Stomach (tissue), 9 donors: ENCODE data around the gene TCERG1. TPM values are rescaled to one million over a fixed set of nuclear protein-coding genes. Genes with fewer than 3 reads are reported as not detected.

Experiments
- DNase-seq, 2 donors: peaks; one replicate each; pipeline versions ENCODE4 v3.0.0 to v3.0.0-alpha.2; 2013 to 2019
- H3K27ac ChIP-seq, 5 donors: fragments of 200-600 bp in 4 of 5; sonication (generic) in 4 of 5; one replicate each; pipeline ENCODE4 v1.5.1; 2013 to 2019; ENCODE audit warnings: mild to moderate bottlenecking in 1 of 5, moderate library complexity in 1 of 5
- H3K27me3 ChIP-seq, 3 donors: fragments of 200-600 bp; sonication (generic); one replicate each; pipeline ENCODE4 v1.5.1; 2017 to 2019; ENCODE audit warnings: mixed run types in 1 of 3
- H3K36me3 ChIP-seq, 4 donors: fragments of 200-600 bp; sonication (generic); 1 replicate in 3 of 4; 2 replicates in 1 of 4; pipeline ENCODE4 v1.5.1; 2016 to 2019
- H3K4me1 ChIP-seq, 4 donors: fragments of 200-600 bp; sonication (generic); one replicate each; pipeline ENCODE4 v1.5.1; 2016 to 2019
- H3K4me3 ChIP-seq, 4 donors: fragments of 200-600 bp; sonication (generic) in 3 of 4; one replicate each; pipeline ENCODE4 v1.5.1; 2016 to 2019; ENCODE audit warnings: mild to moderate bottlenecking in 1 of 4
- H3K9me3 ChIP-seq, 4 donors: fragments of 200-600 bp; sonication (generic); one replicate each; pipeline ENCODE4 v1.5.1; 2016 to 2019
- CTCF ChIP-seq, 7 experiments: fragments of 450-650 bp in 4 of 7; fragments of 200-600 bp in 3 of 7; sonication (generic) in 3 of 7; IDR thresholded peaks; one replicate each; pipeline ENCODE4 v1.5.1; 2016 to 2019; ENCODE audit warnings: antibody characterized with exemption in 7 of 7, control low read depth in 2 of 7, mild to moderate bottlenecking in 1 of 7
- EP300 ChIP-seq: sonication (generic); formaldehyde crosslinking; IDR thresholded peaks from one replicate; pipeline ENCODE4 v1.6.1; 2017; ENCODE audit warnings: antibody characterized with exemption
- POLR2A ChIP-seq, 4 donors: fragments of 450-650 bp; IDR thresholded peaks; one replicate each; pipeline ENCODE4 v1.6.1; 2016; ENCODE audit warnings: antibody characterized with exemption in 4 of 4, control low read depth in 2 of 4, mild to moderate bottlenecking in 1 of 4, moderate library complexity in 1 of 4
- POLR2AphosphoS5 ChIP-seq, 3 donors: sonication (generic); formaldehyde crosslinking; IDR thresholded peaks; one replicate each; pipeline ENCODE4 v1.6.1; 2016; ENCODE audit warnings: antibody characterized with exemption in 3 of 3
- WGBS, 5 donors: extraction: QIAGEN DNeasy Blood & Tissue Kit in 3 of 5; methylation state at CpG; one replicate each; pipeline versions ENCODE4 v1.1.5 to v1.1.7; 2013 to 2018; 5-methylcytosine and 5-hydroxymethylcytosine counted together
- intact Hi-C: fragments of 100-400 bp; cut with DNase I; formaldehyde crosslinking; loops from one replicate; pipeline ENCODE4 v1.15.1; 2023; ENCODE audit warnings: low total_unique reads
- polyA plus RNA-seq, 3 donors: library from polyadenylated mRNA; stranded (reverse); fragments of 200-250 nt; gene quantifications; one replicate each; pipeline ENCODE4 v1.2.3, GENCODE V29; 2013
- total RNA-seq, 5 donors: library from RNA; depleted of rRNA; stranded (reverse); fragments of >200 nt; gene quantifications; one replicate each; pipeline versions ENCODE4 v1.1.0 to v1.2.3, GENCODE V29; 2014 to 2016
- donor health status: healthy with polysubstance abuse.
- donor health status: Bipolar disorder and iron deficiency.
- donor health status: healthy.

The TCERG1 gene
- total and polyA plus RNA-seq, 8 donors, result 9.9 to 120 (median 58.4) TPM

- intact Hi-C loops, result no loop called here
Observed at GRCh38 chr5:146523698-146524097, 76.6 kb downstream of the TCERG1 start.

GRCh38 chr5:146527785-146528184, 80.7 kb downstream of the TCERG1 start:
- Histone ChIP-seq H3K27me3 (no peaks in the 10 kb centered on the region), H3K27ac (no peak overlapping the region), H3K4me1 (no peaks in the 10 kb centered on the region), H3K4me3 (no peak overlapping the region), H3K36me3 (no peaks in the 10 kb centered on the region), H3K9me3 (no peaks in the 10 kb centered on the region)
- intact Hi-C loops, result no loop called here
- TF ChIP-seq POLR2A (IDR thresholded peaks at IDR 0.05) (no peak), POLR2AphosphoS5 (IDR thresholded peaks at IDR 0.05) (no peak), EP300 (no peak), CTCF (IDR thresholded peaks at IDR 0.05) (no peak)
- DNase-seq, result no peak
- 79 to 89% (median 86%) methylated on average over 3 of the region's 3 CpGs for WGBS, 5 donors

More at GRCh38 chr5:146523698-146524097, 76.6 kb downstream of the TCERG1 start:
- H3K36me3 ChIP-seq, result no peaks in the 10 kb centered on the region
- 75 to 83% (median 78%) methylated on average over 3 of the region's 3 CpGs for WGBS, 5 donors
- H3K9me3 ChIP-seq, result no peaks in the 10 kb centered on the region
- no peak overlapping the region for H3K27ac ChIP-seq
- H3K27me3 ChIP-seq, result peaks cover 0 to 3% (median 0%) of the 10 kb centered on the region in 3 donors
- no peaks in the 10 kb centered on the region for H3K4me1 ChIP-seq
- TF ChIP-seq CTCF (IDR thresholded peaks at IDR 0.05), result no peak
- H3K4me3 ChIP-seq, result no peak overlapping the region
- no peak for DNase-seq

GRCh38 chr5:146528236-146528635, 81.1 kb downstream of the TCERG1 start:
- intact Hi-C loops, result no loop called here
- Histone ChIP-seq H3K9me3 (no peaks in the 10 kb centered on the region), H3K27ac (no peak overlapping the region), H3K36me3 (no peaks in the 10 kb centered on the region), H3K4me3 (no peak overlapping the region), H3K4me1 (no peaks in the 10 kb centered on the region), H3K27me3 (no peaks in the 10 kb centered on the region)
- DNase-seq, result no peak
- WGBS, 5 donors, result 58 to 67% (median 66%) methylated on average over 4 of the region's 4 CpGs
- no peak for TF ChIP-seq CTCF (IDR thresholded peaks at IDR 0.05)
- no peak for TF ChIP-seq POLR2AphosphoS5 (IDR thresholded peaks at IDR 0.05)
- TF ChIP-seq POLR2A (IDR thresholded peaks at IDR 0.05), result no peak
- TF ChIP-seq EP300, result no peak

- no peaks in the 10 kb centered on the region for H3K36me3 ChIP-seq
- no peak overlapping the region for H3K27ac ChIP-seq
- WGBS, 5 donors, result 57 to 92% (median 76%) methylated on average over 2 of the region's 2 CpGs
- intact Hi-C loops, result no loop called here
- no peaks in the 10 kb centered on the region for H3K27me3 ChIP-seq
- no peak overlapping the region for H3K4me3 ChIP-seq
- H3K9me3 ChIP-seq, result no peaks in the 10 kb centered on the region
- TF ChIP-seq CTCF (IDR thresholded peaks at IDR 0.05), result no peak
- H3K4me1 ChIP-seq, result no peaks in the 10 kb centered on the region
- no peak for DNase-seq
Observed at GRCh38 chr5:146529984-146530383, 82.9 kb downstream of the TCERG1 start.
